Measurements from ENCODE around the gene FAM193A.

The FAM193A gene

GRCh38 chr4:2598511-2599303 lies 62.3 kb downstream of the FAM193A start:
- ChIA-PET CTCF (no interaction called here), POLR2A (no interaction called here)
- H3K4me3 ChIP-seq (ENCODE audit: low read depth, low read length) = no peak overlapping the region
- no peak for TF ChIP-seq CTCF (IDR thresholded peaks at IDR 0.05; ENCODE audit: insufficient read depth, low read length, missing control alignments)
- DNase-seq (ENCODE audit: low read depth, low spot score) = no peak

DNA sequence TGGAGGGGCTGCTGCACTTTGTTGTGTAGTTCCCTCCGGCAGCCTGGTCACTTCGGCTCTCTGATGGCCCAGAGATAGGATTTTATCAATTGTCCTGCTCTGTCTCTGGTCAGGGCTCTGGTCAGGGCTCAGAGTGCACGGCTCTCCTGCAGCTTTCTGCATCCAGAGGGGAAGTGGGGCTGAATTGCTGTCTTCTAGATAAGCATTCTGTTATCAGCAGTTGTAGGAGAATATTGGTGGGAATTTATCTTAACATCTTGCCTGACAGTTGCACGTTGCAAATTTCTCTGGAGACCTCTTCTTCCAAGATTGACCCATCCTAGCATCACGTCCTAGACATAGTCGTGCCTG lies 62.8 kb downstream of the FAM193A start:
- no peak for TF ChIP-seq CTCF (IDR thresholded peaks at IDR 0.05; ENCODE audit: insufficient read depth, low read length, missing control alignments)
- ChIA-PET POLR2A (no interaction called here), CTCF (no interaction called here)
- no peak overlapping the region for H3K4me3 ChIP-seq (ENCODE audit: low read depth, low read length)
- no peak for DNase-seq (ENCODE audit: low read depth, low spot score)

DNA sequence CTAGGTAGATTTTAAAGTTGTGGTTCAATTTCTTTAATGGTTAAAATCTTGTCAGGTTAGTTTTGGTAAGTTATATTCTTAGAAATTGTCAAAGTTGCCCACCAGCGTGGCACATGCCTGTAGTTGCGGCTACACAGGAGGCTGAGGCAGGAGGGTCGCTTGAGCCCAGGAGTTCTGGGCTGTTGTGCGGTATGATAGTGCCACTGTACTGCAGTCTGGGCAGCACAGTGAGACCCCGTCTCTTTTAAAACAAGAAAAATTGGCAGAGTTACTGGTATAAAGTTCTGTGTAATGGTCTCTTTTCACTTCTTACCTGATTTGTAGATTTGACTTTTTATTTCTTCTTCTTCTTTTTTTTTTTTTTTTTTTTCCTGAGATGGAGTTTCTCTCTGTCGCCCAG lies 64.4 kb downstream of the FAM193A start:
- CTCF ChIA-PET = no interaction called here
- H3K4me3 ChIP-seq (ENCODE audit: low read depth, low read length) = no peak overlapping the region
- no peak for DNase-seq (ENCODE audit: low read depth, low spot score)
- POLR2A ChIA-PET = no interaction called here
- no peak for TF ChIP-seq CTCF (IDR thresholded peaks at IDR 0.05; ENCODE audit: insufficient read depth, low read length, missing control alignments)

DNA sequence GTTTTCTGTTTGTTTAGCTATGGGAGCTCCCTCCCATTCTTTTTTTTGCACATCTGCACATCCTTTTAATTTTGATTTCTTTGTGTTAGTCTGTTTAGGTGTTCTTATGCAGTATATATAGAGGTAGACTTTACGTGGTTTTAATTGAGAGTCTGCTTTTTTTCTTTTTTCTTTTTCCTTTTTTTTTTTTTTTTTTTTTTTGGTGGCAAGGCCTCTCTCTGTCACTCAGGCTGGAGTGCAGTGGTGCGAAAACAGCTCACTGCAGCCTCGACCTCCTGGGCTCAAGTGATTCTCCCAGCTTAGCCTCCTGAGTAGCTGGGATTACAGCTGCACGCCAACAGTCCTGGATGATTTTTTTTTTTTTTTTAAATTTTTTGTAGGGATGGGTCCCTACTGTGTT lies 68.2 kb downstream of the FAM193A start:
- POLR2A ChIA-PET = no interaction called here
- TF ChIP-seq CTCF (IDR thresholded peaks at IDR 0.05; ENCODE audit: insufficient read depth, low read length, missing control alignments) = no peak
- no peak overlapping the region for H3K4me3 ChIP-seq (ENCODE audit: low read depth, low read length)
- DNase-seq (ENCODE audit: low read depth, low spot score) = no peak
- CTCF ChIA-PET = no interaction called here

DNA sequence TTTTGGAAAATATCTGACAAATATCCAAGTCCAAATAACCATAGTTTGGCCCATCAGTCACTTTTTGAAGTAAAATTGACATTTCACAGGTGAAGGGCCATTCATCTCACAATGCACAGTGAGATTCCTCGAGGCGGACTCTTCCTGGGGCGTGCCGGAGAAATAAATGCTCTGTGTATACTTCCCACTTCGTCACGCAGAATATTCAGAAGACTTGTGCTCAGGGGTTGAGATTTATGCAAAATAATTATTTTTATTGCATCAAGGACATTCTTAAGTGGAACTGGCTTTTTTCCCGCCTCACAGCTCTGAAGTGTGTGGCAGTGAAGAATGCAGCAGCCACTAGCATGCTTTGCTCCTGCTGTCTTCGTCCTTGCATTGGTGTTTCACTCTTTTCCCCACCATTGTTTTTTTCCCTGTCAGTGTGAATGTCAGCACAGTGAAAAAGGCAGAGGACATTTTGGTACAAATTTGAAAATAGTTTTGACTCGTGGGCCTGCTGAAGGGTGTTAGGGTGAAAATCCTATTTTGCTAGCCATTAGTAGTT lies 70.6 kb downstream of the FAM193A start:
- TF ChIP-seq CTCF (IDR thresholded peaks at IDR 0.05; ENCODE audit: insufficient read depth, low read length, missing control alignments) = no peak
- no peak for DNase-seq (ENCODE audit: low read depth, low spot score)
- ChIA-PET POLR2A (interaction anchor here (0.6 kb wide), 1 partner anchor 14 kb away, joined by 3 read pairs; no protein-coding TSS in a partner anchor), CTCF (no interaction called here)
- H3K4me3 ChIP-seq (ENCODE audit: low read depth, low read length) = no peak overlapping the region

- POLR2A ChIA-PET = no interaction called here
- CTCF ChIA-PET = no interaction called here
- no peak for DNase-seq (ENCODE audit: low read depth, low spot score)
- TF ChIP-seq CTCF (IDR thresholded peaks at IDR 0.05; ENCODE audit: insufficient read depth, low read length, missing control alignments) = no peak
- no peak overlapping the region for H3K4me3 ChIP-seq (ENCODE audit: low read depth, low read length)
Measured at GRCh38 chr4:2607822-2608221, 71.4 kb downstream of the FAM193A start.

Measured in AG04449 (cell line).